H1 (cell line): ENCODE data around the gene MAPK8IP2. TPM values are rescaled to one million over a fixed set of nuclear protein-coding genes. Genes with fewer than 3 reads are reported as not detected.

ENCODE experiments used
- ASH2L ChIP-seq: fragments of 200-600, 300-600 bp; sonication (generic); IDR thresholded peaks from one replicate; pipeline ENCODE4 v1.7.1; 2017; ENCODE audit warnings: low read length
- BRCA1 ChIP-seq: IDR thresholded peaks from 2 replicates; pipeline ENCODE4 v1.6.1; 2012; ENCODE audit warnings: low read depth, low read length, improper control_type of control experiment
- CHD2 ChIP-seq: IDR thresholded peaks from 2 replicates; pipeline ENCODE4 v1.6.1; 2012; ENCODE audit warnings: low read length, improper control_type of control experiment
- CTBP2 ChIP-seq: IDR thresholded peaks from 2 replicates; pipeline ENCODE4 v1.7.0; 2011; ENCODE audit warnings: borderline replicate concordance, mild to moderate bottlenecking, moderate library complexity, mixed read lengths, low read length; ENCODE audit not compliant: insufficient read depth, insufficient read length
- KDM1A ChIP-seq: fragments of 200-600, 300-600 bp; sonication (generic); IDR thresholded peaks from 2 replicates; pipeline ENCODE4 v1.7.1; 2016; ENCODE audit warnings: mild to moderate bottlenecking, low read length, borderline replicate concordance
- MAFK ChIP-seq: IDR thresholded peaks from 2 replicates; pipeline ENCODE4 v1.6.1; 2012; ENCODE audit warnings: low read depth, mild to moderate bottlenecking, improper control_type of control experiment, low read length
- RFX5 ChIP-seq: IDR thresholded peaks from 2 replicates; pipeline ENCODE4 v1.6.1; 2011; ENCODE audit warnings: low read depth, low read length, improper control_type of control experiment, borderline replicate concordance
- polyA plus RNA-seq, 7 experiments: library from polyadenylated mRNA; depleted of rRNA in 3 of 7; stranded (reverse) in 5 of 7; unstranded in 2 of 7; fragments of >200 nt in 5 of 7; fragments of 200-250 nt in 2 of 7; gene quantifications; 1 replicate in 5 of 7; 2 replicates in 1 of 7; 4 replicates in 1 of 7; pipeline versions ENCODE4 v1.2.1 to v1.2.3, GENCODE V29; 2011 to 2013; ENCODE audit warnings: missing spikeins in 2 of 7, mixed read lengths in 2 of 7
- total RNA-seq: library from RNA; stranded (reverse); fragmentation: NEBNext Ultra II Directional; extraction: Animal tissue kit (Norgen Biotek cat#: 25700); gene quantifications from 2 replicates; pipeline ENCODE4 v1.2.1, GENCODE V29; 2021
- TF ChIP-seq, protein P1 (sequence below): fragments of 300-600 bp; sonication (generic); IDR thresholded peaks from 2 replicates; pipeline ENCODE4 v1.7.1; 2012; ENCODE audit warnings: low read length, moderate library complexity, mild to moderate bottlenecking, inconsistent platforms; ENCODE audit not compliant: insufficient replicate concordance

MAPK8IP2 gene
- total and polyA plus RNA-seq, 2 of the 8 experiments (the other 6 are each of a cell fraction or from before 2014, with no cell fraction given), result 1.5 to 5.5 TPM

DNA sequence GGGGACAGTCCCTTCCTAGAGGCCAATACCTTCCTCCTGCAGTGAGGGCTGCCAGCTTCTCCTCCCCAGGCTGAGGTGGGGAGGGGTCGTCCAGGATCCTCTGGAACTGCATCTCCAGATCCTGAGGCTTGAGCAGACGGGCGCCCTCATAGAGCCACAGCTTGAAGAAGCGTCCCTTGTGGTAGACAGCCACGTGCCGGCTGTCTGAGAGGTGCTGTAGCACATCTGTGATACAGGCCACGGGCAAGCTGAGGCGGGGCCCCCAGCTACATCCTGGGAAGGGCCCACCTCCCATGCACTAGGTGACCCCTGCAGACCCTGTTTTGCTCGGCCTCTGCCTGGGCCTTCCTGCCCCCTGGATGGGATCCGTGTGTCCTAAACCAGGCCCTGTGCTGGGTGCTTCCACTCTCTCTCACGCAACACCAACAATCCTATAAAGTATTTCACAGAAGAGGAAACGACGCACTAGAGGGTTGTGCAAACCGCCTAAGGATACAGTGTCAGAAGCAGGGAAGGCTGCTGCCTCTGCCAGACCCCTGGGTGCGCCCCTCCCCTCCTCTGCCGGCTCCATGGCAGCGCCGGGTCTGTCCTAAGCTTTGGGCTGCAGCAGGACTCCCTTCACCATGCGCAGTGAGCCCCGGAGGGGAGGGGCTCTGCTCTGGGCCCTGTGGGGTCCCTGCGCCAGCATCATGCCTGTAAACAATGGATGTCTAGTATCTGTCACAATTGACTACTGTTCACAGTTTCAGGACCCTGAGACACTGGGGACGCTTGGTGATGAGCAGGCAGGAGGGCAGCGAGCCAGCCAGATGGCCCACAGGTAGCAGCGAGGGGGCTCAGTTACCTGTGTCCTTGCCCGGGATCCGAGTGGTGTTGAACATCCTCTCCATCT lies 26.9 kb upstream of the MAPK8IP2 start (continued):
- TF ChIP-seq, protein P1, sequence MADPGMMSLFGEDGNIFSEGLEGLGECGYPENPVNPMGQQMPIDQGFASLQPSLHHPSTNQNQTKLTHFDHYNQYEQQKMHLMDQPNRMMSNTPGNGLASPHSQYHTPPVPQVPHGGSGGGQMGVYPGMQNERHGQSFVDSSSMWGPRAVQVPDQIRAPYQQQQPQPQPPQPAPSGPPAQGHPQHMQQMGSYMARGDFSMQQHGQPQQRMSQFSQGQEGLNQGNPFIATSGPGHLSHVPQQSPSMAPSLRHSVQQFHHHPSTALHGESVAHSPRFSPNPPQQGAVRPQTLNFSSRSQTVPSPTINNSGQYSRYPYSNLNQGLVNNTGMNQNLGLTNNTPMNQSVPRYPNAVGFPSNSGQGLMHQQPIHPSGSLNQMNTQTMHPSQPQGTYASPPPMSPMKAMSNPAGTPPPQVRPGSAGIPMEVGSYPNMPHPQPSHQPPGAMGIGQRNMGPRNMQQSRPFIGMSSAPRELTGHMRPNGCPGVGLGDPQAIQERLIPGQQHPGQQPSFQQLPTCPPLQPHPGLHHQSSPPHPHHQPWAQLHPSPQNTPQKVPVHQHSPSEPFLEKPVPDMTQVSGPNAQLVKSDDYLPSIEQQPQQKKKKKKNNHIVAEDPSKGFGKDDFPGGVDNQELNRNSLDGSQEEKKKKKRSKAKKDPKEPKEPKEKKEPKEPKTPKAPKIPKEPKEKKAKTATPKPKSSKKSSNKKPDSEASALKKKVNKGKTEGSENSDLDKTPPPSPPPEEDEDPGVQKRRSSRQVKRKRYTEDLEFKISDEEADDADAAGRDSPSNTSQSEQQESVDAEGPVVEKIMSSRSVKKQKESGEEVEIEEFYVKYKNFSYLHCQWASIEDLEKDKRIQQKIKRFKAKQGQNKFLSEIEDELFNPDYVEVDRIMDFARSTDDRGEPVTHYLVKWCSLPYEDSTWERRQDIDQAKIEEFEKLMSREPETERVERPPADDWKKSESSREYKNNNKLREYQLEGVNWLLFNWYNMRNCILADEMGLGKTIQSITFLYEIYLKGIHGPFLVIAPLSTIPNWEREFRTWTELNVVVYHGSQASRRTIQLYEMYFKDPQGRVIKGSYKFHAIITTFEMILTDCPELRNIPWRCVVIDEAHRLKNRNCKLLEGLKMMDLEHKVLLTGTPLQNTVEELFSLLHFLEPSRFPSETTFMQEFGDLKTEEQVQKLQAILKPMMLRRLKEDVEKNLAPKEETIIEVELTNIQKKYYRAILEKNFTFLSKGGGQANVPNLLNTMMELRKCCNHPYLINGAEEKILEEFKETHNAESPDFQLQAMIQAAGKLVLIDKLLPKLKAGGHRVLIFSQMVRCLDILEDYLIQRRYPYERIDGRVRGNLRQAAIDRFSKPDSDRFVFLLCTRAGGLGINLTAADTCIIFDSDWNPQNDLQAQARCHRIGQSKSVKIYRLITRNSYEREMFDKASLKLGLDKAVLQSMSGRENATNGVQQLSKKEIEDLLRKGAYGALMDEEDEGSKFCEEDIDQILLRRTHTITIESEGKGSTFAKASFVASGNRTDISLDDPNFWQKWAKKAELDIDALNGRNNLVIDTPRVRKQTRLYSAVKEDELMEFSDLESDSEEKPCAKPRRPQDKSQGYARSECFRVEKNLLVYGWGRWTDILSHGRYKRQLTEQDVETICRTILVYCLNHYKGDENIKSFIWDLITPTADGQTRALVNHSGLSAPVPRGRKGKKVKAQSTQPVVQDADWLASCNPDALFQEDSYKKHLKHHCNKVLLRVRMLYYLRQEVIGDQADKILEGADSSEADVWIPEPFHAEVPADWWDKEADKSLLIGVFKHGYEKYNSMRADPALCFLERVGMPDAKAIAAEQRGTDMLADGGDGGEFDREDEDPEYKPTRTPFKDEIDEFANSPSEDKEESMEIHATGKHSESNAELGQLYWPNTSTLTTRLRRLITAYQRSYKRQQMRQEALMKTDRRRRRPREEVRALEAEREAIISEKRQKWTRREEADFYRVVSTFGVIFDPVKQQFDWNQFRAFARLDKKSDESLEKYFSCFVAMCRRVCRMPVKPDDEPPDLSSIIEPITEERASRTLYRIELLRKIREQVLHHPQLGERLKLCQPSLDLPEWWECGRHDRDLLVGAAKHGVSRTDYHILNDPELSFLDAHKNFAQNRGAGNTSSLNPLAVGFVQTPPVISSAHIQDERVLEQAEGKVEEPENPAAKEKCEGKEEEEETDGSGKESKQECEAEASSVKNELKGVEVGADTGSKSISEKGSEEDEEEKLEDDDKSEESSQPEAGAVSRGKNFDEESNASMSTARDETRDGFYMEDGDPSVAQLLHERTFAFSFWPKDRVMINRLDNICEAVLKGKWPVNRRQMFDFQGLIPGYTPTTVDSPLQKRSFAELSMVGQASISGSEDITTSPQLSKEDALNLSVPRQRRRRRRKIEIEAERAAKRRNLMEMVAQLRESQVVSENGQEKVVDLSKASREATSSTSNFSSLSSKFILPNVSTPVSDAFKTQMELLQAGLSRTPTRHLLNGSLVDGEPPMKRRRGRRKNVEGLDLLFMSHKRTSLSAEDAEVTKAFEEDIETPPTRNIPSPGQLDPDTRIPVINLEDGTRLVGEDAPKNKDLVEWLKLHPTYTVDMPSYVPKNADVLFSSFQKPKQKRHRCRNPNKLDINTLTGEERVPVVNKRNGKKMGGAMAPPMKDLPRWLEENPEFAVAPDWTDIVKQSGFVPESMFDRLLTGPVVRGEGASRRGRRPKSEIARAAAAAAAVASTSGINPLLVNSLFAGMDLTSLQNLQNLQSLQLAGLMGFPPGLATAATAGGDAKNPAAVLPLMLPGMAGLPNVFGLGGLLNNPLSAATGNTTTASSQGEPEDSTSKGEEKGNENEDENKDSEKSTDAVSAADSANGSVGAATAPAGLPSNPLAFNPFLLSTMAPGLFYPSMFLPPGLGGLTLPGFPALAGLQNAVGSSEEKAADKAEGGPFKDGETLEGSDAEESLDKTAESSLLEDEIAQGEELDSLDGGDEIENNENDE, result no peak
- no peak for TF ChIP-seq ASH2L
- no peak for TF ChIP-seq MAFK
- no peak for TF ChIP-seq BRCA1
- no peak for TF ChIP-seq CHD2
- TF ChIP-seq CTBP2, result no peak
- no peak for TF ChIP-seq KDM1A
- no peak for TF ChIP-seq RFX5
